GM12872 (cell line): ENCODE data around the gene CCT5.

Source experiments
- CTCF ChIP-seq: IDR thresholded peaks from 3 replicates; pipeline ENCODE4 v1.5.1; 2011; ENCODE audit warnings: low read depth, mild to moderate bottlenecking, low read length, moderate library complexity; ENCODE audit not compliant: insufficient read depth

The CCT5 gene

GRCh38 chr5:10216107-10216506, 34.0 kb upstream of the CCT5 start:
- no peak for TF ChIP-seq CTCF

GRCh38 chr5:10218658-10219057, 31.4 kb upstream of the CCT5 start:
- no peak for TF ChIP-seq CTCF

GRCh38 chr5:10219068-10219467, 31.0 kb upstream of the CCT5 start:
- no peak for TF ChIP-seq CTCF

- TF ChIP-seq CTCF = no peak
Measured at GRCh38 chr5:10220248-10220647, 29.8 kb upstream of the CCT5 start.

- no peak for TF ChIP-seq CTCF
Measured at GRCh38 chr5:10222326-10222725, 27.8 kb upstream of the CCT5 start.

GRCh38 chr5:10227379-10227778, 22.7 kb upstream of the CCT5 start:
- TF ChIP-seq CTCF = no peak

- no peak for TF ChIP-seq CTCF
Measured at GRCh38 chr5:10228288-10228687, 21.8 kb upstream of the CCT5 start.

- no peak for TF ChIP-seq CTCF
Measured at GRCh38 chr5:10229306-10230048, 20.6 kb upstream of the CCT5 start.
